ENCODE measurements around the gene ERGIC1. TPM values are rescaled to one million over a fixed set of nuclear protein-coding genes. Genes with fewer than 3 reads are reported as not detected.
"Not testable (repeated sequence)": the region's sequence is repeated elsewhere in the genome, so short reads cannot be mapped to it uniquely, and the experiment has no call there.

The ERGIC1 gene
- total and polyA plus RNA-seq, 8 donors, result 116 to 229 (median 125) TPM

DNA sequence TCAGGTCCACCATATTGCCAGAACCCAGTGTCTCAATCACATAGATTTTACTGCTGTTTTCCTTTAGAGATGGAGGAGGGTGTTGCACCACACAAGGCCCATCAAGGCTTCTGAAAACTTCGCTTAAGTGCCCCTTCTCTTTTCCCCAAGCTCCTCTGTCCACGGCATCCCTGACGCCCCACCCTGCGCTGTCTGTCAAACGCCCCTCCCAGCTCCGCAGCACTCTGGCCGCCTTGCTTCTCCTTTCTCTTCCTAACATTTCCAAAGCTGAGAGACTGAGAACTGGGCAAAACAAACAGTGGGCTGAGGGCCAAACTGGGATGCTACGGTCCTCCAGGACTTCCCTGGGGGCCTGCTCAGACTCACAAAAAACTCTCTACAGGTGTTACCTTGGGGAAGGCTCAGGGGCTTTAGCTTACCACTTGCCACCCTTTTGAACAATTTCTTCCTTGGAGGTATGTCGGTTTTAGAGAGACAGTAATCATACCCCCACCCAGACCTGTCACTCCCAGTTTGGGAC lies 28.3 kb upstream of the ERGIC1 start:
- Histone ChIP-seq H3K27me3 (no peaks in the 10 kb centered on the region), H3K4me3 (no peak overlapping the region), H3K9me3 (peaks cover 0 to 7% of the 10 kb centered on the region in 2 donors), H3K27ac (peak overlapping the region in 1 of 2 donors; percentile 94), H3K4me1 (peaks cover 12 to 50% of the 10 kb centered on the region in 2 donors), H3K36me3 (no peaks in the 10 kb centered on the region)
- ATAC-seq (no peak), DNase-seq (no peak)
- intact Hi-C loops (cut with DNase I), result no loop called here
- TF ChIP-seq, protein P1, sequence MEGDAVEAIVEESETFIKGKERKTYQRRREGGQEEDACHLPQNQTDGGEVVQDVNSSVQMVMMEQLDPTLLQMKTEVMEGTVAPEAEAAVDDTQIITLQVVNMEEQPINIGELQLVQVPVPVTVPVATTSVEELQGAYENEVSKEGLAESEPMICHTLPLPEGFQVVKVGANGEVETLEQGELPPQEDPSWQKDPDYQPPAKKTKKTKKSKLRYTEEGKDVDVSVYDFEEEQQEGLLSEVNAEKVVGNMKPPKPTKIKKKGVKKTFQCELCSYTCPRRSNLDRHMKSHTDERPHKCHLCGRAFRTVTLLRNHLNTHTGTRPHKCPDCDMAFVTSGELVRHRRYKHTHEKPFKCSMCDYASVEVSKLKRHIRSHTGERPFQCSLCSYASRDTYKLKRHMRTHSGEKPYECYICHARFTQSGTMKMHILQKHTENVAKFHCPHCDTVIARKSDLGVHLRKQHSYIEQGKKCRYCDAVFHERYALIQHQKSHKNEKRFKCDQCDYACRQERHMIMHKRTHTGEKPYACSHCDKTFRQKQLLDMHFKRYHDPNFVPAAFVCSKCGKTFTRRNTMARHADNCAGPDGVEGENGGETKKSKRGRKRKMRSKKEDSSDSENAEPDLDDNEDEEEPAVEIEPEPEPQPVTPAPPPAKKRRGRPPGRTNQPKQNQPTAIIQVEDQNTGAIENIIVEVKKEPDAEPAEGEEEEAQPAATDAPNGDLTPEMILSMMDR (IDR thresholded peaks at IDR 0.05), result no peak

DNA sequence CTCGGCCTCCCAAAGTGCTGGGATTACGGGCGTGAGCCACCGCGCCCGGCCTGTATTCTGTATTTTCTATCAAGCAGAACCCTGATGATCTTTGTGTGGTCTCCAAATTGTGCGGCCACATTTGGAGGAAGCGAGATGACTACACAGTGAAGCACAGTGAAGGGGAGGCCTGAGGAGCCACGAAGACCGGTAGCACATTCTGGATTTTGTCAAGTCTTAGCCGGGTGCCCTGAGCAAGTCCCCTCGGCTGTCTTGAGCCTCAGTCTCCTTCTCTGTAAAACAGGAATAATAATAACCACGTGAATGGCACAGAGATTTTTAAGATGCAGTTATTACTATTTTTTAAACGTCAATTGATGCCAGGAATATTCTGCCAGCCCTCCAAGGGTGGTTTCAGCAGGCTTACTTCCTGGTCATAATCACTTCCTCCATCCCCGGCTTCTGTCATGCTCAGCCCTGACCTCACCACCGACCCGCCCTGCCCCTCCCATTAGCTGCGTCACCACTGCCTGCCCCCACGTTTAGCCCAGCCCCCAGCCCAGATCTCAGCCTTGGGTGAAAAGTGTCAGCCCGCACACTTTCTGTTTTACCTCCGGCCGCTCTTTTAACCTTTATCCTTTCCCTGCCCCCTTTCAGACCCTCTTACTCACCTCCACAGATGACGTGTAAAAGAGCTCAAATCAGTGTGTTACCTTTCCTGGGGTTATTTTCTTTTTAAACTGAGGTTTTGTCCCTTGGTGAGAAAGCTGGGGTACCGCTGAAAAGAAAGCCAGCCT lies 27.0 kb upstream of the ERGIC1 start:
- ATAC-seq, result peak; percentile 99

DNA sequence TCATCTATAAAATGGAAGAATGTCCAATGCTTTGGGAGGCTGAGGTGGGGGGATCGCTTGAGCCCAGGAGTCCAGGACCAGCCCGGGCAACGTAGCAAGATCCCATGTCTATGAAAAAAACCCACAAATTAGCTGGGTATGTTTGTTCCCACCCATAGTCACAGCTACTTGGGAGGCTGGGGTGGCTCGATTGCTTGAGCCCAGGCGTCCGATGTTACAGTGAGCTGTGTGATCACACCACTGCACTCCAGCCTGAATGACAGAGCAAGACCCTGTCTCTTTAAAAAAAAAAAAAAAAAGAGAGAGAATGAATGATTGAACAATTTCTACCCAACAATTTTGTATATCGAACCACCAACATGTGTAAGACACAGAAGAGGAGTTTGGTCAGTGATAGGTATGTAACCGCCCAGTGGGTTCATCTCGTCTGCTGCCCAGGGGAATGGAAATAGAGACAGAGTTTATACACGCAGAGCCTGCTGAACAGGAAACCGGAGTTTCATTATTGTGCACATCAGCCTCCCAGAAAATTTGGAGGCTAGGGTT lies 26.2 kb upstream of the ERGIC1 start:
- intact Hi-C loops (cut with DNase I), result no loop called here
- Histone ChIP-seq H3K4me3 (peak overlapping the region in 1 of 2 donors; percentile 28), H3K4me1 (peaks cover 7 to 30% of the 10 kb centered on the region in 2 donors), H3K36me3 (no peaks in the 10 kb centered on the region), H3K9me3 (peaks cover 0 to 7% of the 10 kb centered on the region in 2 donors), H3K27ac (peak overlapping the region; percentile 72 to 94), H3K27me3 (no peaks in the 10 kb centered on the region)
- TF ChIP-seq, protein P1 (IDR thresholded peaks at IDR 0.05), result no peak
- no peak for ATAC-seq
- DNase-seq, result no peak

More for the DNA sequence above, 27.0 kb upstream of the ERGIC1 start:
- Histone ChIP-seq H3K36me3 (no peaks in the 10 kb centered on the region), H3K4me1 (peaks cover 7 to 37% of the 10 kb centered on the region in 2 donors), H3K4me3 (peak overlapping the region in 1 of 2 donors; percentile 28), H3K27me3 (no peaks in the 10 kb centered on the region), H3K27ac (peak overlapping the region; percentile 82 to 94), H3K9me3 (peaks cover 0 to 7% of the 10 kb centered on the region in 2 donors)
- intact Hi-C loops (cut with DNase I), result no loop called here
- TF ChIP-seq, protein P1 (IDR thresholded peaks at IDR 0.05), result no peak
- DNase-seq, result peak; percentile 45 to 96 (median 92)

DNA sequence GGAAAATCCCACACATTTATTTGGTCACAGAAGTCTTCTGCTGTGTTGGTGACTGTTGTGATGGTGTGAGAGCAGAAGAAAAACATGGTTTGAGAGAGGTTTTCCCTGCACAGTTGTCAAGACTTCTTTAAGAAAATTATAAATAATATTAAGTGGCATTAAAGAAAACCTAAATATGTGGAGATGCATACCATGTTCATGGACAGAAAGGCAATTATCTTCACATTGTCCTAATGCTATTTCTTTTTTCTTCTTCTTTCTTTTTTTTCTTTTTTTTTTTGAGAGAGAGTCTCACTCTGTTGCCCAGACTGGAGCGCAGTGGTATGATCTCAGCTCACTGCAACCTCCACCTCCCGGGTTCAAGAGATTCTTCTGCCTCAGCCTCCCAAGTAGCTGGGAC lies 24.3 kb upstream of the ERGIC1 start:
- TF ChIP-seq, protein P1 (IDR thresholded peaks at IDR 0.05), result no peak
- Histone ChIP-seq H3K9me3 (peaks cover 0 to 7% of the 10 kb centered on the region in 2 donors), H3K4me1 (peaks cover 7 to 27% of the 10 kb centered on the region in 2 donors), H3K27ac (no peak overlapping the region), H3K27me3 (no peaks in the 10 kb centered on the region), H3K4me3 (no peak overlapping the region), H3K36me3 (no peaks in the 10 kb centered on the region)
- intact Hi-C loops (cut with DNase I), result no loop called here
- DNase-seq (no peak), ATAC-seq (no peak)

DNA sequence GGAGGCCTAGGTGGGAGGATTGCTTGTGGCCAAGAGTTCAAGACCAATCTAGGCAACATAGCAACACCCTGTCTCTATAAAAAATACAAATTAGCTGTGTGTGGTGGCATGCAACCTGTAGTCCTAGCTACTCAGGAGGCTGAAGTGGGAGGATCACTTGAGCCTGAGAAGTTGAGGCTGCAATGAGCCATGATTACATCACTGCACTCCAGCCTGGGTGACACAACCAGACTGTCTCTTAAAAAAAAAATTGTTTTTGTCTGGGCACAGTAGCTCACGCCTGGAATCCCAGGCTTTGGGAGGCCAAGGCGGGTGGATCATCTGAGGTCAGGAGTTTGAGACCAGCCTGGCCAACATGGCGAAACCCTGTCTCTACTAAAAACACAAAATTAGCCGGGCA lies 23.1 kb upstream of the ERGIC1 start:
- H3K4me1 ChIP-seq, result peaks cover 7 to 20% of the 10 kb centered on the region in 2 donors
- H3K36me3 ChIP-seq; H3K27me3 ChIP-seq; H3K9me3 ChIP-seq; H3K27ac ChIP-seq; DNase-seq; ATAC-seq; H3K4me3 ChIP-seq; intact Hi-C loops (cut with DNase I): not testable (repeated sequence)

All from left lung (tissue), 10 donors.